Transverse colon (tissue), 4 donors: ENCODE measurements around the gene RACGAP1. TPM values are rescaled to one million over a fixed set of nuclear protein-coding genes. Genes with fewer than 3 reads are reported as not detected.
A peak's percentile ranks its signal among the peaks of the same experiment; 100 is the strongest.

Experiments used
- DNase-seq: peaks from one replicate; pipeline ENCODE4 v3.0.0-alpha.2; 2019
- H3K27ac ChIP-seq, 4 donors: fragments of 200-600 bp; sonication (generic); 2 replicates each; pipeline ENCODE4 v1.5.1; 2016 to 2018; ENCODE audit warnings: inconsistent platforms in 4 of 4
- H3K27me3 ChIP-seq: fragments of 200-600 bp; sonication (generic); 2 replicates; pipeline ENCODE4 v1.5.1; 2017; ENCODE audit warnings: inconsistent platforms
- H3K36me3 ChIP-seq, 4 donors: fragments of 200-600 bp; sonication (generic); 2 replicates each; pipeline ENCODE4 v1.5.1; 2017 to 2019; ENCODE audit warnings: inconsistent platforms in 4 of 4
- H3K4me1 ChIP-seq, 4 donors: fragments of 200-600 bp; sonication (generic); 2 replicates each; pipeline ENCODE4 v1.5.1; 2017 to 2020; ENCODE audit warnings: inconsistent platforms in 4 of 4
- H3K4me3 ChIP-seq, 4 donors: fragments of 200-600 bp; sonication (generic); 1 replicate in 1 of 4; 2 replicates in 3 of 4; pipeline versions ENCODE4 v1.5.1 to v1.6.1; 2017 to 2019; ENCODE audit warnings: inconsistent platforms in 4 of 4
- H3K9me3 ChIP-seq, 2 donors: fragments of 200-600 bp; sonication (generic); 2 replicates each; pipeline ENCODE4 v1.5.1; 2017 to 2019; ENCODE audit warnings: inconsistent platforms in 2 of 2
- EP300 ChIP-seq: sonication (generic); formaldehyde crosslinking; IDR thresholded peaks from one replicate; pipeline ENCODE4 v1.6.1; 2017; ENCODE audit warnings: antibody characterized with exemption, low read depth
- POLR2A ChIP-seq: fragments of 450-650 bp; IDR thresholded peaks from one replicate; pipeline ENCODE4 v1.6.1; 2016; ENCODE audit warnings: antibody characterized with exemption, mild to moderate bottlenecking, moderate library complexity
- POLR2AphosphoS5 ChIP-seq, 3 donors: sonication (generic); formaldehyde crosslinking; IDR thresholded peaks; one replicate each; pipeline ENCODE4 v1.6.1; 2016; ENCODE audit warnings: antibody characterized with exemption in 3 of 3
- WGBS, 2 donors: methylation state at CpG; one replicate each; pipeline ENCODE4 v1.1.5; 2018; ENCODE audit warnings: low coverage in 1 of 2; 5-methylcytosine and 5-hydroxymethylcytosine counted together
- in situ Hi-C, 4 donors: fragments of 200-750 bp; cut with MboI; loops; one replicate each; pipeline versions ENCODE4 v1.15.0 to v1.15.1; 2017; ENCODE audit warnings: low sequenced_read_pairs in 3 of 4, low pct_ligation_motif_present in 1 of 4, low pct_unique_long_range_greater_than_20kb in 1 of 4
- intact Hi-C: fragments of 100-400 bp; cut with DNase I; formaldehyde crosslinking; loops from one replicate; pipeline ENCODE4 v1.15.1; 2023; ENCODE audit warnings: low total_unique reads
- total RNA-seq, 4 donors: library from RNA; depleted of rRNA; stranded (reverse); fragments of >200 nt; gene quantifications; one replicate each; pipeline ENCODE4 v1.1.0, GENCODE V29; 2016
- TF ChIP-seq, protein P1 (sequence below), 5 experiments: fragments of 200-600 bp in 3 of 5; fragments of 450-650 bp in 2 of 5; sonication (generic) in 3 of 5; IDR thresholded peaks; 1 replicate in 2 of 5; 2 replicates in 3 of 5; pipeline ENCODE4 v1.5.1; 2016 to 2017; ENCODE audit warnings: antibody characterized with exemption in 5 of 5, inconsistent platforms in 3 of 5, mild to moderate bottlenecking in 2 of 5, moderate library complexity in 1 of 5

RACGAP1 gene
- total RNA-seq, 4 donors from 2014 or later: 5.0 to 13.4 (median 9.3) TPM

DNA sequence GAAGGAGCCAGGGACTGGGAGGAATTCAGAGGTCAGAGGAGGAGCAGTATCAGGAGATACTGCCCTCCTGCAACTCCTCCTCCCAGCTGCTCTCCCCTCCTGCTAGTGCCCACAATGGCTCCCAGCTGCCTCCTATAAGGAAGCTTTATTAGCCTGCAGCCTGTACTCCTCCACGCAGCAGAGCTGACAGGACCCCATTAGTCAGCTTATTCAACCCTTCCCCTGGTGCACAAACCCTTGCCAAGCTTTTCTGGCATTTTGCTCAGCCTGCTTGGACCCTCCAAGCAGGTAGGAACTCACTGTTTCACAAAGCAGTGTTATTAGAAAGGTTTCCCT, 81.7 kb downstream of the RACGAP1 start:
- 83% methylated on average over 1 of the region's 1 CpG; no CpG with 5 or more reads in 1 of the 2 donors for whole genome bisulfite sequencing, 2 donors
- intact Hi-C loops: no loop called here

DNA sequence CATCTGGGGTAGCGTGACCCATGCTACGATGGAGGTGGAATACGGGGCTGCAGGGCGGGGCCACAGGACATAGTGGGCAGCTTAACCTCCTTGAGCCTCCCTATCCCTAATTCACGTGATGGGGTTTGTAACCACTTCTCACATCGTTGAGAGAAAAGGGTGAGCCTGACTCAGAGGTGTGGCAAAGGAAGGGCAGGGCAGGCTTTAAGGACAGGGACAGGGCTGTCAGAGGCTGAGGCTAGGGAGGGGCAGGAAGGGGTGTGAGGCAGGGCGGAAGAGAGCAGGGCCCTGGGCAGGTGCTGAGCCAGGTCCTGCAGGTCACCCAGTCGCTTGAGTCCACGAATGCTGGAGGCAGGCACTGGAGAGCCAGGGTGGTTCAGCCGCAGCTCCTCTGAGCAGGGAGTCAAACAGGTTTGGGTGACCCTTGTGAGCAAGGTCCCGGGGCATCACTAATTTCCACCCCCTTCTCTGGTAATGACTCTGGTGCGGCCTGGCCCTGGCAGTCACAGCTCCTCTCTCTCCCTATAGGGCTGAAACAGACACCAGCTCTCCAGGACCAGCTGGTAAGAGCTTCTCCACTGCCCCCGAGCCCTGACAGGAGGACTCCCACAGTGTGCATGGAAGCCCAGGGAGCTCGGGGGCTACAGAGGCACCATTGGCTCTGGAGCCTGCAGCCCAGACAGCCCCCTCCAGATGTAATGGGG, 82.2 kb downstream of the RACGAP1 start:
- in situ Hi-C loops: no loop called here
- WGBS, 2 donors: 47 to 48% methylated on average over 3 to 14 of the region's 14 CpGs
- peak; percentile 73 for DNase-seq

More for the DNA sequence above, 81.7 kb downstream of the RACGAP1 start:
- Histone ChIP-seq H3K36me3 (no peaks in the 10 kb centered on the region), H3K4me1 (peaks cover 0 to 17% (median 10%) of the 10 kb centered on the region in 4 donors), H3K27me3 (no peaks in the 10 kb centered on the region), H3K27ac (peak overlapping the region in 1 of 4 donors; percentile 23), H3K4me3 (no peak overlapping the region), H3K9me3 (no peaks in the 10 kb centered on the region)
- in situ Hi-C loops: no loop called here
- no peak for DNase-seq
- TF ChIP-seq POLR2AphosphoS5 (IDR thresholded peaks at IDR 0.05) (no peak), EP300 (no peak), POLR2A (no peak)
- TF ChIP-seq, protein P1, sequence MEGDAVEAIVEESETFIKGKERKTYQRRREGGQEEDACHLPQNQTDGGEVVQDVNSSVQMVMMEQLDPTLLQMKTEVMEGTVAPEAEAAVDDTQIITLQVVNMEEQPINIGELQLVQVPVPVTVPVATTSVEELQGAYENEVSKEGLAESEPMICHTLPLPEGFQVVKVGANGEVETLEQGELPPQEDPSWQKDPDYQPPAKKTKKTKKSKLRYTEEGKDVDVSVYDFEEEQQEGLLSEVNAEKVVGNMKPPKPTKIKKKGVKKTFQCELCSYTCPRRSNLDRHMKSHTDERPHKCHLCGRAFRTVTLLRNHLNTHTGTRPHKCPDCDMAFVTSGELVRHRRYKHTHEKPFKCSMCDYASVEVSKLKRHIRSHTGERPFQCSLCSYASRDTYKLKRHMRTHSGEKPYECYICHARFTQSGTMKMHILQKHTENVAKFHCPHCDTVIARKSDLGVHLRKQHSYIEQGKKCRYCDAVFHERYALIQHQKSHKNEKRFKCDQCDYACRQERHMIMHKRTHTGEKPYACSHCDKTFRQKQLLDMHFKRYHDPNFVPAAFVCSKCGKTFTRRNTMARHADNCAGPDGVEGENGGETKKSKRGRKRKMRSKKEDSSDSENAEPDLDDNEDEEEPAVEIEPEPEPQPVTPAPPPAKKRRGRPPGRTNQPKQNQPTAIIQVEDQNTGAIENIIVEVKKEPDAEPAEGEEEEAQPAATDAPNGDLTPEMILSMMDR (IDR thresholded peaks at IDR 0.05): no peak

DNA sequence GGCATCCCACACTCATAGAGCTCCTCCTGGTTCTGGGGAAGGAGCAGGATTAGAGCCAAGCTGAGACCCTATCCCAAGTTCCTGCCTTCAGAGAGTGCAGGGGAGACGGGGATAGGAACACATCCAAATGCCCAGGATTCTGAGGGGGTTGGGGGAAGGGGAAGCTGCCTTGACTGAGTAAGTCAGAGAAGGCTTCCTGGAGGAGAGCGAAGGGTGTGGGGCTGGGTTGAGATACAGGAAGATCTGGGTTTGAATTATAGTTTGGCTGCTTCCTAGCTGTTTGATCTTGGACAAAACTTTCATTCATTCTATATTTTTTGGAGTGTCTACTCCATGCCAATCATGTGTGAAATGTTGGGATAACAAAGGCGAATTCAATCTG, 82.8 kb downstream of the RACGAP1 start:
- WGBS, 2 donors: 87 to 92% methylated on average over 3 of the region's 3 CpGs
- intact Hi-C loops: no loop called here

More for the DNA sequence above, 82.2 kb downstream of the RACGAP1 start:
- Histone ChIP-seq H3K27ac (peak overlapping the region in 1 of 4 donors; percentile 23), H3K4me3 (no peak overlapping the region), H3K4me1 (peaks cover 0 to 17% (median 10%) of the 10 kb centered on the region in 4 donors), H3K9me3 (no peaks in the 10 kb centered on the region), H3K36me3 (no peaks in the 10 kb centered on the region), H3K27me3 (no peaks in the 10 kb centered on the region)
- intact Hi-C loops: no loop called here
- TF ChIP-seq POLR2A: no peak

DNA sequence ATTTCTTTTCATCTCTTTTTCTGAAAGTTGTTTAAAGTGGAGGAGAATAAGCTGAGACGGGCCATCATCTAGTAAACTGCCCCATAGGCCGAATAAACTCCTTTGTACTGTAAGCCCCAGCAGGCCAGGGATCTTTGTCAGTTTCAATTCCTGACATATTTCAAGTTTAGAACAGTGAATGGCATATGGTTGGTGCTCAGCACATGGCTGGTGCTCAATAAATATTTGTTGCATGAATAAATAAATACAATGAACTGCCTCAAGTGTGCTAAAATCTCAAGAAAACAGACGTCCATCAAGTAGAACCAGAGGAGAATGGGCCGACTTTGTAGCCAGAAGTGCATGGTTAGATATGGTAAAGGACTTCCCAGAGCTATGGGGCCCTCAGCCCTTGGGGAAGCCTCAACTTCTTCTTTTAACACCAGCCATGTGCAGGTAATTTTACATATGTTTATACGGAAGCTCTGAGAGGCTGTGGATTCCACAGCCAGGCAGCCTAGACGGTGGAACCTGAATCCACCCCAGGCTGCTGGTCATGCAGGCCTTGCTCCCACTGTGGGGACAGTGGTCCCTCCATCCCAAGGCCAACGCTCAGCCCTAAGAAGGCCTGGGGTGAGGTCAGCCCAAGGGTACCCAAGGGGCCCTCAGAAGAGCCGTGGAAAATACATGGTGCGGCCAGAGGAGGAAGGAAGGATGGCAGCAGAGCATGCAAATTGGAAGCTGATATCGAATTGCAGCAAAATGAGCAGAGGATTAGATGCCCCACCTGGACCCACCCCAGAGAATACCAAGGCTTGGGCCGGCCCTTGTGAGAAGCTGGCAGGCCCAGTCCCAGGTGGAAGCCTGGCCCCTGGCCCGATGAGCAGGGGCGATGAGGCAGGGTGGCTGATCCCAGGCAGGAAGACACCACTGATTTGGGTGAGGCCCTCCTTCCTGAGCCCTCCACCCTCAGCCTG, 83.5 kb downstream of the RACGAP1 start:
- Histone ChIP-seq H3K4me3 (no peak overlapping the region), H3K27ac (no peak overlapping the region), H3K36me3 (no peaks in the 10 kb centered on the region), H3K27me3 (no peaks in the 10 kb centered on the region), H3K9me3 (no peaks in the 10 kb centered on the region), H3K4me1 (peaks cover 0 to 17% (median 10%) of the 10 kb centered on the region in 4 donors)
- in situ Hi-C loops: no loop called here
- intact Hi-C loops: no loop called here
- TF ChIP-seq POLR2A (no peak), EP300 (no peak), POLR2AphosphoS5 (IDR thresholded peaks at IDR 0.05) (no peak)
- TF ChIP-seq, protein P1 (IDR thresholded peaks at IDR 0.05): no peak
- no peak for DNase-seq
- WGBS, 2 donors: 68 to 81% methylated on average over 5 to 13 of the region's 13 CpGs

More for the DNA sequence above, 82.8 kb downstream of the RACGAP1 start:
- H3K4me1 ChIP-seq: peaks cover 0 to 17% (median 10%) of the 10 kb centered on the region in 4 donors
- DNase-seq: no peak
- H3K36me3 ChIP-seq: no peaks in the 10 kb centered on the region
- no peak for TF ChIP-seq POLR2AphosphoS5 (IDR thresholded peaks at IDR 0.05)
- TF ChIP-seq POLR2A: no peak
- TF ChIP-seq, protein P1 (IDR thresholded peaks at IDR 0.05): no peak
- TF ChIP-seq EP300: no peak
- no peak overlapping the region for H3K4me3 ChIP-seq
- in situ Hi-C loops: no loop called here
- no peaks in the 10 kb centered on the region for H3K27me3 ChIP-seq
- H3K9me3 ChIP-seq: no peaks in the 10 kb centered on the region
- no peak overlapping the region for H3K27ac ChIP-seq
